Muscle of leg (tissue), 11 donors: ENCODE measurements around the gene NPR3. TPM values are rescaled to one million over a fixed set of nuclear protein-coding genes. Genes with fewer than 3 reads are reported as not detected.
A peak's percentile ranks its signal among the peaks of the same experiment; 100 is the strongest.

ENCODE experiments used
- DNase-seq: peaks from one replicate; pipeline ENCODE4 v3.0.0; 2013
- H3K27ac ChIP-seq: one replicate; pipeline ENCODE4 v1.5.1; 2013; ENCODE audit warnings: mild to moderate bottlenecking, low read length, control low read depth
- H3K27me3 ChIP-seq: one replicate; pipeline ENCODE4 v1.6.1; 2013; ENCODE audit warnings: low read length; ENCODE audit not compliant: control insufficient read depth, insufficient read depth
- H3K36me3 ChIP-seq: one replicate; pipeline ENCODE4 v1.6.1; 2013; ENCODE audit warnings: low read length; ENCODE audit not compliant: control insufficient read depth, insufficient read depth
- H3K4me1 ChIP-seq: one replicate; pipeline ENCODE4 v1.6.1; 2013; ENCODE audit warnings: low read length; ENCODE audit not compliant: control insufficient read depth, insufficient read depth
- H3K4me3 ChIP-seq: one replicate; pipeline ENCODE4 v1.5.1; 2013; ENCODE audit warnings: low read length, control low read depth
- H3K9me3 ChIP-seq: replicated peaks from 2 replicates; pipeline ENCODE4 v1.6.1; 2013; ENCODE audit warnings: low read depth, low read length; ENCODE audit not compliant: control insufficient read depth
- WGBS: methylation state at CpG from one replicate; pipeline ENCODE4 v1.1.5; 2013; ENCODE audit warnings: missing lambda C conversion rate; ENCODE audit not compliant: insufficient coverage; 5-methylcytosine and 5-hydroxymethylcytosine counted together
- polyA plus RNA-seq, 8 donors: library from polyadenylated mRNA; unstranded; fragments of 120-200 nt; gene quantifications; one replicate each; pipeline versions ENCODE4 v1.2.1 to v1.2.3, GENCODE V29; 2013; ENCODE audit warnings: inconsistent platforms in 1 of 8, low replicate concordance in 1 of 8; ENCODE audit not compliant: insufficient read length in 8 of 8, insufficient read depth in 1 of 8
- total RNA-seq: library from RNA; stranded (reverse); fragments of 120-200 nt; gene quantifications from one replicate; pipeline ENCODE4 v1.2.4, GENCODE V29; 2013

The NPR3 gene
- total and polyA plus RNA-seq, 9 donors: 11.8 to 21.1 (median 15.3) TPM

- H3K27me3 ChIP-seq: no peaks in the 10 kb centered on the region
- peaks cover 2% of the 10 kb centered on the region for H3K9me3 ChIP-seq
- H3K36me3 ChIP-seq: no peaks in the 10 kb centered on the region
- H3K4me3 ChIP-seq: no peak overlapping the region
- peak; percentile 23 for DNase-seq
- H3K4me1 ChIP-seq: no peaks in the 10 kb centered on the region
- no peak overlapping the region for H3K27ac ChIP-seq
These were observed 42.6 kb downstream of the NPR3 start for GRCh38 chr5:32753765-32754164.

GRCh38 chr5:32754284-32754683 lies 43.2 kb downstream of the NPR3 start:
- H3K4me1 ChIP-seq: no peaks in the 10 kb centered on the region
- peaks cover 2% of the 10 kb centered on the region for H3K9me3 ChIP-seq
- H3K4me3 ChIP-seq: no peak overlapping the region
- no peak overlapping the region for H3K27ac ChIP-seq
- no peaks in the 10 kb centered on the region for H3K36me3 ChIP-seq
- peak; percentile 8 for DNase-seq
- H3K27me3 ChIP-seq: no peaks in the 10 kb centered on the region
- WGBS: 67% methylated on average over 1 of the region's 1 CpG

GRCh38 chr5:32760091-32760509 lies 49.0 kb downstream of the NPR3 start:
- no CpG with 5 or more reads among the region's 4 CpGs for WGBS
- DNase-seq: peak; percentile 7
- Histone ChIP-seq H3K4me3 (no peak overlapping the region), H3K4me1 (no peaks in the 10 kb centered on the region), H3K9me3 (no peaks in the 10 kb centered on the region), H3K27ac (no peak overlapping the region), H3K36me3 (no peaks in the 10 kb centered on the region), H3K27me3 (no peaks in the 10 kb centered on the region)

GRCh38 chr5:32765266-32765665 lies 54.1 kb downstream of the NPR3 start:
- WGBS: 81% methylated on average over 4 of the region's 4 CpGs
- Histone ChIP-seq H3K4me3 (no peak overlapping the region), H3K27ac (no peak overlapping the region), H3K9me3 (no peaks in the 10 kb centered on the region), H3K4me1 (no peaks in the 10 kb centered on the region), H3K36me3 (no peaks in the 10 kb centered on the region), H3K27me3 (no peaks in the 10 kb centered on the region)
- DNase-seq: no peak

GRCh38 chr5:32767948-32768467 lies 56.9 kb downstream of the NPR3 start:
- Histone ChIP-seq H3K36me3 (no peaks in the 10 kb centered on the region), H3K9me3 (no peaks in the 10 kb centered on the region), H3K27me3 (no peaks in the 10 kb centered on the region), H3K27ac (peak overlapping the region; percentile 35), H3K4me3 (no peak overlapping the region), H3K4me1 (no peaks in the 10 kb centered on the region)
- no peak for DNase-seq
- 46% methylated on average over 2 of the region's 8 CpGs for WGBS

- no peak overlapping the region for H3K27ac ChIP-seq
- H3K4me1 ChIP-seq: no peaks in the 10 kb centered on the region
- H3K4me3 ChIP-seq: no peak overlapping the region
- H3K36me3 ChIP-seq: no peaks in the 10 kb centered on the region
- no peak for DNase-seq
- H3K27me3 ChIP-seq: no peaks in the 10 kb centered on the region
- H3K9me3 ChIP-seq: no peaks in the 10 kb centered on the region
- 89% methylated on average over 1 of the region's 8 CpGs for WGBS
These were observed 58.6 kb downstream of the NPR3 start for GRCh38 chr5:32769711-32770110.

- Histone ChIP-seq H3K9me3 (no peaks in the 10 kb centered on the region), H3K36me3 (no peaks in the 10 kb centered on the region), H3K27me3 (no peaks in the 10 kb centered on the region), H3K4me3 (no peak overlapping the region), H3K4me1 (no peaks in the 10 kb centered on the region), H3K27ac (no peak overlapping the region)
- DNase-seq: no peak
- WGBS: 94% methylated on average over 2 of the region's 5 CpGs
These were observed 59.3 kb downstream of the NPR3 start for GRCh38 chr5:32770444-32770843.

GRCh38 chr5:32771037-32771436 lies 59.9 kb downstream of the NPR3 start:
- no peaks in the 10 kb centered on the region for H3K27me3 ChIP-seq
- H3K4me1 ChIP-seq: no peaks in the 10 kb centered on the region
- H3K27ac ChIP-seq: no peak overlapping the region
- no peaks in the 10 kb centered on the region for H3K9me3 ChIP-seq
- no peak for DNase-seq
- WGBS: 70% methylated on average over 4 of the region's 9 CpGs
- H3K36me3 ChIP-seq: no peaks in the 10 kb centered on the region
- no peak overlapping the region for H3K4me3 ChIP-seq

- no peak overlapping the region for H3K27ac ChIP-seq
- no peaks in the 10 kb centered on the region for H3K4me1 ChIP-seq
- H3K27me3 ChIP-seq: no peaks in the 10 kb centered on the region
- no peaks in the 10 kb centered on the region for H3K36me3 ChIP-seq
- H3K9me3 ChIP-seq: no peaks in the 10 kb centered on the region
- H3K4me3 ChIP-seq: no peak overlapping the region
- 100% methylated on average over 1 of the region's 1 CpG for WGBS
- no peak for DNase-seq
These were observed 62.8 kb downstream of the NPR3 start for GRCh38 chr5:32773944-32774343.

- no peaks in the 10 kb centered on the region for H3K4me1 ChIP-seq
- H3K9me3 ChIP-seq: no peaks in the 10 kb centered on the region
- H3K36me3 ChIP-seq: no peaks in the 10 kb centered on the region
- H3K27me3 ChIP-seq: no peaks in the 10 kb centered on the region
- DNase-seq: no peak
- H3K4me3 ChIP-seq: no peak overlapping the region
- H3K27ac ChIP-seq: no peak overlapping the region
These were observed 65.1 kb downstream of the NPR3 start for GRCh38 chr5:32776200-32776599.

GRCh38 chr5:32777222-32777621 lies 66.1 kb downstream of the NPR3 start:
- no peak for DNase-seq
- no CpG with 5 or more reads among the region's 2 CpGs for WGBS

More at GRCh38 chr5:32777222-32777621, 66.1 kb downstream of the NPR3 start:
- H3K36me3 ChIP-seq: no peaks in the 10 kb centered on the region
- H3K27me3 ChIP-seq: no peaks in the 10 kb centered on the region
- H3K27ac ChIP-seq: no peak overlapping the region
- no peaks in the 10 kb centered on the region for H3K9me3 ChIP-seq
- no peak overlapping the region for H3K4me3 ChIP-seq
- H3K4me1 ChIP-seq: no peaks in the 10 kb centered on the region
